Activated T-cell treated with anti-CD3 and anti-CD28 coated beads for 48 hours (primary cell): Measurements from ENCODE around the gene IFNA13.

Experiments
- DNase-seq: peaks from one replicate; pipeline ENCODE4 v3.0.0-alpha.2; 2020; ENCODE audit warnings: low read depth

The IFNA13 gene

DNA sequence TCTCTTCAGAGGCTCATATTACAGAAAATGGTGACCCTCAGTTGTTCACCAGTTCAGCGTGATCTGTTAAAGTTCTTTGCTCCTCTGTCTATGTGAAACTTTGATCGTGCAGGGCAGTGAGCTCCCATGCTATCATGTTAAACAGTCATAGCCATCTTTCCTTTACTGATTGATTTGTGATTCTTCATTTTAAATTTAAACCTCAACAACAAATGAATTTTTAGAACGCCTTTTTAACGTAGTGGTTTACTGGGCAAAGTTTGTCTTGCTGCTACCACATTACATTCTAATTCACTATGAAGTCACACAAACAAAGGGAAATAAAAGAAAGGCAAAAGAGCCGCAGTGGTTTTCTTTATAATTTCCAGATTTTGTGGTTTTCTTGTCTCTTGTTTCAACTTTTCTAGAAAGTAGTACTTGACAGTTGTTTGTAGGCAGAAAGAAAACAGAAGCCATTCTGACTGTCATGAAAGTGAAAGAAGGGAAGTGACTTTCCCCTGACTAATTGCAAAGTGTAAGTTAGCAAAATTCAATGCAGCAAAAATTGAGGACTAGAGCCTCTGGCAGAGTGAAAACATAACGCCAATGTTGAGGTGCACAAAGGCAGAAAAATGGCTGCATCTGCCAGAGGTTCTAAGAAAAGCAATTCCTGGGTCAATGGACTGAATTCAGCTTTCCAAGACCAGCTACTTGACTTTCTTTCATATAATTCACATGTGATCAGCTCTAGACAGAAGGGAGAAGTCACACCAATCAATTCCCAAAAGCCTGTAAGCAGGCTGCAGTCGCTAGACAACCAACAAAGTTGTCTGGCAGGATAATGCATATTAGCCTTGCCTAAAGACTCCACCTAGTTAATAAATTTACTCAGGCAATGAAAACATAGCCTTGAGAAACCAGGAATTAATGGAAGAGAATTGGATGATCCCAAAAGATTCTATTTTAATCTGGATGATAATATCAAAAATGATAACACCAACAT is 10.1 kb downstream of the IFNA13 start:
- no peak for DNase-seq

DNA sequence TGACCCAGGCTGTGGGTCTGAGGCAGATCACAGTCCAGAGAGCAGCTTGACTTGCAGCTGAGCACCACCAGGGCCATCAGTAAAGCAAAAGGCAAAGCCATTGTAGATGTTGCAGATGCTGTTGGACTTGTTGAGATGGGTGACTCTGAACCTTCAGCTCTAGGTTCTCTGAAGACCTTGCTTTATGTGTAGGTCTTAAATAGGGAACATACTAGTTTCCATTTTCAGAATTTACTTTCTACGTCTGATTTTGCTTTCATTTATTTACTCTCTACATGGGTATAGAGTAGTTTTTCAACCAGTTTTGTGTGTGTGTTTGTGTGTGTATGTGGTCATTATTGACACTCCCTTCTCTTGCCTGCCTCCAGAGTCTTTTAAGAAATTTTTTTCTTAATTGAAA is 17.1 kb downstream of the IFNA13 start, which contains the start of gene IFNA6:
TSS of gene IFNA6 (minus strand) at position 101 of the 400 bp plus-strand sequence. CDS start at position 101, 0 bp downstream.
- no peak for DNase-seq

DNA sequence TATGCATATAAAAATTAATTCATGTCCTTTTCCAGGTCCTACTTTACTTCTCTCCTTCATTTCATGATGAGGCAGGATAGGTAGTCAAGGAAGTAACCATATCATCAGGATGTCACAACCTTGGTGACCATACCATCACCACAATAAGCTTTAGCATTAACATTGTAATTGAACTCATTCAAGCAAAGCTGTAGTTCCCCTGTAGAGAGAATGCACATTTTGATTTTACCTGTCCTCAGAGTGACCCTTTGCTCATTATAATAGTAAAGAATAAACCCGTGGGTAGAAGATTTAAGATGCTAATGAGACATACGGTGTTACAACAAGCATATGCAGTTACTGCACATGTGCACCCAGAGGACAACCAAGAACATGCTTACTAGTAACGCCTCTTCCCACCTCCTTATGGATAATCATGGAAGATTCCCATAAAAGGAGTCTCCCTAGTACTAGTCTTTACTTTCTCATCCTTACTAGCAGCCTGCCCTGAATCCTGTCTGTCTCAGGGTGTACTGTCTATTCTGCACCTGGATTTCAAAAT is 19.4 kb downstream of the IFNA13 start:
- no peak for DNase-seq

DNA sequence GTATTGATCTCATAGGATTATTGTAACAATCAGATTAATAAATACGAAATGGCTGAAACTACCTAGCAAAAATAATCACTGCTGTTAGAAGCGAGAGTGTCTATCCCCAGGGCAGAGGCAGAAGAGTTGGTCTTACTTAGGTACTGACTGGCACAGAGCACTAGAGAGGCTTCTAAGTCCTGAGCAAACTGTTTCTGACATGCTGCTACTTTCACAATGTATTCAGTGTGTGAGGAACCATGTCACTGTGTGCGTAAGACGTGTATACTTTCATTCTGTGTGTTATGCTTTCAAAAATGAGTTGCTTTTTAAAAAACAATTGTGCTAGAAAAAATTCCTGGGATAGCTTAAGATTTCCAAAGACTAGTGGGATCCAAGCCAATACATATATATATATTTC is 27.1 kb downstream of the IFNA13 start:
- no peak for DNase-seq

DNA sequence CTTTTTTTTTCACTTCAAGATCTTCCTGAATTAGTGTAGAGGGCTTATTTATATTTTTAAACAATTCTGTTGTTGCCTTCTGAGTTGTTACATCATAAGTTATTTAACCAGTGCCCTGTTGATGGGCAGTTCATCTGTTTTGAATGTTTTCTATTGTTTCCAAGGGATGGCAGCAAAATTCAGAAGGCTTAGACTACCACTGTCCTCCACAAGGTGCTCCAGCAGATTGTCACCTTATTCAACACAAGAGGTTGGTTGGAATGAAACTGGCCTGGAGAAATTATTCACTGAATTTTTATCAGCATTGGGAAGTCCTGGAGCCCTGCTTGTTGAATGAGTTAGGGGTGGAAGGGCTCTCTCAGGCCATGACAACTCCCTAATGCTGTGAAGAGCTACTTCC is 31.4 kb downstream of the IFNA13 start:
- DNase-seq: no peak

DNA sequence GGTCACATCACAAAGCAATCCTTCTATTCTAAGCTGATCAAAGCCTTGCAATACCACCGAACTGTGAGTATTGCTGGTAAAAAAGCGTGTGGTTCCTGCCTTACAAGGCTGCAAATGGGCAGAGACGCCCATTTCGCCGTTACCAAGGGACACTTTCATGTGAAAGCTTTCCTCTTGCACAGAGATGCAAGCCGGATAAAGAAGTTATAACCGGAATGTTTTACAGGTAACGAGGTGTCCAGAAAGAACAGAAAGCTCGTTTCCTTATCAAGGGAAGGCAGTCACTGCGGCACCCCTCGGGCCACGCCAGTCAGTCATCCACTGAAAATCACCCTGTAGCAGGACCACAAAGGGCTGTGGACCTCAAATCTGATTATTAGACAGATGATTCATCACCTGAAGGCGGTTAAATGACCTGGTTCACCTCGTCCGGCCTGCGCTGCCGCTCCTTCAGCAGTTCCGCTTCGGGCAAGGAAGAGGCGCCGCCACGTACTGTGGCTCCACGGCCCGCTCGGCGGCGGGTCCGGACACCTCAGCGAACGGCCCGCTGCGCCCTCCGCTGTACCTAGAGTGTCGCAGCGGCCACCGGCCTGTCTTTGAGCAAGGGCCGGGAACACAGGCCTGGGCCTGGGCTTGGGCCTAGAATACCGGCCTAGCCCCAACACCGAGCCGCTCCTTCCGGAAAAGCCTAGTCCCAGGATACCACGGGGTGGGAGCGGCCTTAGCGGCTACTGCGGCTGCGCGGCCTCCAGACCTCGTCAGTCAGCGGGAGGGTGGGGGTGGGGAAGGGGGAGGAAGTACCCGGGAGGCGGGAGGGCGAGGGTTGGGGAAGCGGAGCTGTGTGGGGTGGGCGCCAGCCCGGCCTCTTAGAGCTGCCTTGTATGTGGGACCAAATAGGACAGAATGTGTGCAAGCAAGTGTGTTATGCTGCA is 32.9 kb downstream of the IFNA13 start, which contains the start of gene KLHL9:
TSS of gene KLHL9 (minus strand) at position 704 of the 932 bp plus-strand sequence. CDS start at position 159, 545 bp downstream.
- DNase-seq: peak; percentile 83

DNA sequence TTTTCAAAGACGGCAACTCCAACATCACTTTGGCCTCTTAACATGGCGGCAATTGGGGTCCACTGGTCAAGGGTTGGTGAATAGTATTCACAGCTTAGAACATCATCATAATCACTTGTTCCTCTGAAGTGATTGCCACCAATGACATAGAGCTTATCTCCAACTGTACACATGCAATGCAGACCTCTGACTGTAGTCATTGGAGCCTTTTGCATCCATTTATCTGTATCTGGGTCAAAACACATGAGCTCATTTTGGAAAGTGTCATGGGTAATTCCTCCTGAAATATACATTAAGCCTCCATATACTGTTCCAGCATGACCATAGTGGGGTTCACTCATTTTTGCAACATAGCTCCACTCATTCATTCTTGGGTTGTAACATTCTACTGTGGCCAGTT is 34.6 kb downstream of the IFNA13 start:
- DNase-seq: no peak

DNA sequence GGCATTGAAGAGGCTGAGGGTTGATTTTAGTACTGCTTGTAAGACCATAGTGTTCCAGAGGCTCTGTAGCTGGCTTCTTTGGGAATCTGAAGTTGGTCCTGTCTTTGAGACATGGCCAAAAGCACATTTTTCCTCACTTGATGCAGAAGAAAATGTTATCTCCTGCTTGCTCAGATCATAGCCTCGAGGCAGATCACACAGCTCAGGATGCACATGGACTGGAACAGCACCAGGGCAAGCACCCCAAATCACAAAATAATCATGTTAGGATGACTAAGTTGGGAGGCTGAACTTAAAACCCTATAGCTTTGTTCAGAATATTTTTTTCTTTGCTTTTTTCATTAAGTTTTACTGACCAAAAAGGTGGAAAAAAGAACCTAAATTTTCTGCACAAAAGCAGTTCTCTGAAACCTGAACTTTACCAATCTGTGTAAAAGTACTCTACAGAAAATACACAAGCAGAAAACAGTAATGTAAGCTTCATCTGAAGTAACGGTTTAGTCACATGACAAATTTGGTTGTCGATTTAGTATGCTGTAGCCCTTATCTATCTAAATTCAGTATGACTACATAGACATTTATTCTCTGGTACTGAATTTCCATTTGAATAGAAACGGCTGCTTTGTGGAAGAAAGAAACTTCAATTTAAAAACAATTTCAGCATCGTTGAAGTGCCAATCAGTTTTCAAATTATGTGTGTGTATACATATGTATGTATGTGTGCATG is 36.0 kb downstream of the IFNA13 start:
- no peak for DNase-seq

DNA sequence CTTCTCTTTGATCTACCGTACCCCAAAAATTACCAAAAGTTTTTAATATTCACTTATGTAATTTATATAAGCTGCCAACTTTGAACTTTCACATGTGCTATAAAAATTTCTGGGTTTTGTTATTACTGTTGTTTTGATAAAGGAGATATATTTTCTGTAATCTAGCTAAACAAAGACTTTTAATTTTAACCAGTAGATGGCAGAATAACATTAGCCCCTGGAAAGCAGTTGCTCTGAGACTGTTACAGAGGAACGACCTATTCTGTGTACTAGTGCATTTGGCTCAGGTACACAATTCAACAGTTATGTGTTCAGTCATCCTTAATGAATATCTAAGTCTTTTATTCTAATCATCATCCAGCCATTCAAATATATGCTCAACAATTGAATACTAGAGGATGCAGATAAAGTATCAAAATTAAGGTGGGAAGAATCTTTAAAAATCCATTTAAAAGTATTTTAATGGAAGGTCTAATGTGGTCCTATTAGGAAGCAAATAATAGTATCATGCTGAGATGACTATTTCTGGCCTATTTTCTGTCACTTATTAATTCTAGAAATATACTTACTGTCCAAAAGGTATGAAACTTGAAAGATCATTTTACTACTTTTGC is 41.2 kb downstream of the IFNA13 start:
- DNase-seq: no peak

DNA sequence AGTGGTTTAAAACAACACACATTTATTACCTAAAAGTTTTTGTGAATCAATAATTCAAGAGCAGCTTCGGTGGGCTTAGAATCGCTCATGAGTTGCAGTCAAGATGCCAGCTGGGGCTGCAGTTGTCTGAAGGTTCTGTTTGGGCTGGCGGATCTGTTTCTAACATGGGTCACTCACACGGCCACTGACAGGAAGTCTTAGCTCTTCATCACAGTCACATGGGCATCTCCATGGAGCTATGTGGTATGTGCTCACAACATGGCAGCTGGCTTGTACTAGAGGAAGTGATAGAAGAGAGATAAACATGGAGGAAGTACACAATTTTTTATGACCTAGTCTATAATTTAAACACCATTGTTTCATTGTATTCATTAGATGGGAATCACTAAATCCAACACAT is 43.8 kb downstream of the IFNA13 start:
- no peak for DNase-seq

DNA sequence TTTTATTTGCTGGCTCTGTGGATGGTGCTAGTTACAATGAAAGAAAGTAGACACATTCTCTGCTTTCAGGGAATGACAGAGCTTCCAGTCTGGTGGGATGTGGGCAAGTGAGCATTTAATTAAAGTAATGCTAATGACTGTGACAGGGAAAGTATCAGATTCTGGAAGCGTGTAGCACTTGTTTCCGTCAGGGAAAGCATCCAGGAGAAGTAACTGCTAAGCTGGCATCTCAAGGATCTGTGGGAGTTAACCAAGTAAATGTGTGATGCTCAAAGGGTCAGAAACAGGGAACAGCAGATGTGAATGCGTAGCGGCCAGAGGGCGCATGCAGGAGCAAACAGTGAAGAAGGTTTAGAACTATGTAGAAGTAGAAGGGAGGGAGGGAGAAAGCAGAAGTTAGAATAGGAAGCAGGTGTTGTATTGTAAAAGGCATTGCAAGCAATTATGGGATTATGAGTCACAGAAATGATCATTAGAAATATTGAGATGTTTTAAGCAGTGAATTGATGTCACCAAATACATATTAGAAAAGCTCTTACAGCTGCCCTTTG is 44.9 kb downstream of the IFNA13 start:
- no peak for DNase-seq

DNA sequence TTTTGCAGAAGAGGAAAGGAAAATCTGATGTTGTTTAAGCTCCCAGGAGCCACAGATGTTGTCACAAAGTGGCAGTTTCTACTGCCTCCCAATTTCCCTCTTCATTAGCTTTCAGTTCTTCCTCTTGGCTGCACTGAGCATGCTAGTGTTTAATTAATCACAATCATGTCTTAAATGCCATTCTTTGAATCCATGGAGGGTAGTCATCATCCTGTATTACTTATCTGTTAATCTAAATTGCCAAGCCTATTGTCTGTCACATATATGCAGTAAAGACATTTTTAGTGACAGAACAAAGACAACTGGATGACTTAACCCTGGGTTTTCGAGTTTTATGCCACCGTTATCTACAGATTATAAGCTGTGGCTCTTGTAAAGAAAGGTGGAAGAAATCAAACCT is 47.4 kb downstream of the IFNA13 start:
- DNase-seq: no peak

DNA sequence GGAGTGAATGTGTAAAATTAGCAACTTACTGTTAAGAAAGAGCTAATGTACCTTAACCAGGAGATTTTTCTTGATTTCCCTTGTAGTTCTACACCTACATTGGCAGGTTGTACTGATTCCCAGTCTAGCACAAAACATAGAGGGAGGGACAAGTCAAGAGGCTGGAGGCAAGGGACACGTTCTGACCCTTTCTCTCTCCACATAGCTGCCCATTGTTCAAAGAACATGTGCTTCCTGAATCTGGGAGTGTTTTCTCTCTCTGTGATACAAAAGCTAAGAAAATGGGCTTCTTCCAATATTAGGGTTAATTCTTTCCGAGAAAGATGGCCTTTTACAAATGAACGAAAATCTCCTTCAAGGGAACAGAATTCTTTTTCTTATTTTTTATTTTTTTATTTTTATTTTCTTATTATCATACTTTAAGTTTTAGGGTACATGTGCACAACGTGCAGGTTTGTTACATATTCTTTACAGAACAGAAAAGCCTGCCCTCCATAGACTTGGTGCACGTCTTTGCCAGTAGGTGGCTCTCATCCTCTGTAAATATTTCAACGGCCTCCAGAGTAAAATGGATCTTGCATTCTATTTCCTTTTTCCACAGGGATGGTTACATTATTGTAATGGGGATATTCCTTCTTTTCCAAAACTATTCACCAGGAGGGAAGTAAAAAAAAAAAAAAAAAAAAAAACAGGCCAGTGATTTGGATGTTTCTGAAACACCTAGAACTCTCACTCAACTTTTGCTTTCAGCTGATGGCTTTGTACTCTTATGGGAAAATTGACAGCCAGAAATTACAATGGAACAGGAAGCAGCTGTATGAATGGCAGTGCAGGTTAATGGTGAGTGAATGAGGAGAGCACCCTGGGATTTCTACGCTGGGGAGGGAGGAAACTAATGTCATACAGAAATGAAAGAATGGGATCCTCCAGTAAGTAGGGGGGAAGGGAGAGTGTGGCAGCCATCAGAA is 49.6 kb downstream of the IFNA13 start:
- DNase-seq: no peak
